GM23248 (cell line): Measurements from ENCODE around the gene AARSD1. TPM values are rescaled to one million over a fixed set of nuclear protein-coding genes. Genes with fewer than 3 reads are reported as not detected.
"Not testable (repeated sequence)": the region's sequence is repeated elsewhere in the genome, so short reads cannot be mapped to it uniquely, and the experiment has no call there.

Source experiments
- DNase-seq: peaks from one replicate; pipeline ENCODE4 v3.0.0-alpha.2; 2015
- H2AFZ ChIP-seq: fragments of 200-600 bp; sonication (generic); 2 replicates; pipeline ENCODE4 v1.6.1; 2016; ENCODE audit warnings: antibody characterized with exemption
- H3F3A ChIP-seq: fragments of 200-600 bp; sonication (generic); 2 replicates; pipeline ENCODE4 v1.6.1; 2016; ENCODE audit warnings: mild to moderate bottlenecking, antibody characterized with exemption, mixed run types; ENCODE audit not compliant: insufficient read depth
- H3K27ac ChIP-seq: fragments of 200-600 bp; sonication (generic); 2 replicates; pipeline ENCODE4 v1.5.1; 2016; ENCODE audit warnings: mild to moderate bottlenecking
- H3K27me3 ChIP-seq: fragments of 200-600 bp; sonication (generic); replicated peaks from 2 replicates; pipeline ENCODE4 v1.6.1; 2016; ENCODE audit warnings: mild to moderate bottlenecking; ENCODE audit not compliant: insufficient read depth
- H3K36me3 ChIP-seq: fragments of 200-600 bp; sonication (generic); 2 replicates; pipeline ENCODE4 v1.6.1; 2016; ENCODE audit warnings: low read depth, mild to moderate bottlenecking
- H3K4me1 ChIP-seq: fragments of 200-600 bp; sonication (generic); 2 replicates; pipeline ENCODE4 v1.6.1; 2016; ENCODE audit warnings: mild to moderate bottlenecking; ENCODE audit not compliant: insufficient read depth
- H3K4me2 ChIP-seq: fragments of 200-600 bp; sonication (generic); one replicate; pipeline ENCODE4 v1.6.1; 2016; ENCODE audit warnings: mild to moderate bottlenecking; ENCODE audit not compliant: unreplicated experiment
- H3K4me3 ChIP-seq: fragments of 200-600 bp; sonication (generic); 2 replicates; pipeline ENCODE4 v1.5.1; 2016; ENCODE audit warnings: mild to moderate bottlenecking
- H3K79me2 ChIP-seq: fragments of 200-600 bp; sonication (generic); 2 replicates; pipeline ENCODE4 v1.6.1; 2016; ENCODE audit warnings: mild to moderate bottlenecking; ENCODE audit not compliant: insufficient read depth
- H3K9ac ChIP-seq: fragments of 200-600 bp; sonication (generic); 2 replicates; pipeline ENCODE4 v1.6.1; 2016; ENCODE audit warnings: mild to moderate bottlenecking
- H3K9me2 ChIP-seq: fragments of 200-600 bp; sonication (generic); 2 replicates; pipeline ENCODE4 v1.6.1; 2016; ENCODE audit warnings: mixed run types, mild to moderate bottlenecking, moderate library complexity; ENCODE audit not compliant: insufficient read depth
- H3K9me3 ChIP-seq: fragments of 200-600 bp; sonication (generic); one replicate; pipeline ENCODE4 v1.6.1; 2017; ENCODE audit warnings: low read depth
- H4K20me1 ChIP-seq: fragments of 200-600 bp; sonication (generic); 2 replicates; pipeline ENCODE4 v1.6.0; 2016; ENCODE audit not compliant: insufficient read depth
- EZH2 ChIP-seq: fragments of 200-600 bp; sonication (generic); IDR thresholded peaks from 2 replicates; pipeline ENCODE4 v1.6.1; 2018; ENCODE audit warnings: antibody characterized with exemption, mild to moderate bottlenecking; ENCODE audit not compliant: insufficient read depth, poor library complexity, severe bottlenecking
- EZH2phosphoT487 ChIP-seq: fragments of 200-600 bp; sonication (generic); IDR thresholded peaks from 2 replicates; pipeline ENCODE4 v1.6.1; 2018; ENCODE audit warnings: antibody characterized with exemption, moderate library complexity, mild to moderate bottlenecking, low read depth; ENCODE audit not compliant: insufficient read depth
- WGBS, 2 experiments: methylation state at CpG; one replicate each; pipeline ENCODE4 v1.1.6; 2015 to 2017; ENCODE audit warnings: low lambda C conversion rate in 2 of 2, low coverage in 1 of 2; ENCODE audit errors: missing lambda C conversion rate in 2 of 2; 5-methylcytosine and 5-hydroxymethylcytosine counted together
- in situ Hi-C: fragments of 300-500 bp; cut with MboI; formaldehyde crosslinking; loops from 2 replicates; pipeline ENCODE4 v1.15.0; 2020
- polyA plus RNA-seq: library from polyadenylated mRNA; unstranded; fragments of >200 nt; fragmentation: Nextera tagmentation; extraction: Ambion mirVana; gene quantifications from 2 replicates; pipeline ENCODE4 v1.2.1, GENCODE V29; 2016
- total RNA-seq: library from RNA; depleted of rRNA; stranded (reverse); fragments of >200 nt; shearing (Covaris generic); gene quantifications from 2 replicates; pipeline ENCODE4 v1.2.3, GENCODE V29; 2014

Gene AARSD1
- total and polyA plus RNA-seq, 2 experiments from 2014 or later: 24.9 to 46.1 TPM

DNA sequence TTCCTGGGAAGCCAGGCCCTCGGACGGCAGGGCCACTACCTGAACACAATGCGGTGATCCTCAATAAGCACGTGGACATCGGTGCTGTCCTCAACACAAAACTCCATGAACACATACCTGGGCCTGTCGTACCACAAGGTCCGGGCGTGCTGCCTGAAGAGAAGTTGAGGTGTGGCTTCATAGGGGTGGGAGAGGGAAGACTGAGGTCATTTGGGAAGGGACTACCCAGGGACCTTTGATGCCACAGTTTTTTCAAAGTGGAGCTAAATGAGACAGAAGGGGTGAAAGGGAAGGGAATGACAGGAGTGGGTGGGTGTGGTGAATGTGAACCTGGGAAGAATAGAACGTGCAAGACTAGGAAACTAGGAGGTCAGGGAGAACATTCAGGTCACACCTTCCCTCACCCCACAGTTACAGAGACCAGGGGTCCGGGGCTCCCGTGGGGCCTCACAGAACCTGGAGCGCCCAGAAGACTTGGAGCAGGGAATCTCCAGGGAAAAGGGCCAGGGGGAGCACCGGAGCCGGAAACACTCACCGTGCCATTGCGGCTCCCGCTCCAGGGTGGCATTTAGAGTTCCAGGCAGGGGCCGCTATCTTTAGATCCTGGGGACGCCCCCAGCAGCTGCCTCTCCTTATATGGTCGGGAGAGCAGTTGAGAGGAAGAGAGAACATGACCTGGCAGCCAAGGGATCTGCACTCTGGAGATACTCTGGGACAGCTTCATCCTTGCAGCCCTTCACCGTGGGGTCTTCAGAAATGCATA is 15.4 kb upstream of the AARSD1 start, which contains the start of gene PTGES3L:
PTGES3L (minus strand) TSS at position 570 of the 763 bp plus-strand sequence; CDS start at position 543, 27 bp downstream.
- peaks cover 49% of the 10 kb centered on the region for H3K79me2 ChIP-seq
- 39 to 40% methylated on average over 20 to 21 of the region's 21 CpGs for WGBS, 2 experiments
- H2AFZ ChIP-seq: peak within 1 kb of the TSS; percentile 82
- peak within 1 kb of the TSS; percentile 82 for H3K9ac ChIP-seq
- no peaks in the 10 kb centered on the region for H3K9me3 ChIP-seq
- in situ Hi-C loops: no loop called here
- peak; percentile 62 for DNase-seq
- peak within 1 kb of the TSS; percentile 77 for H3K4me2 ChIP-seq
- H3K27ac ChIP-seq: peak within 1 kb of the TSS; percentile 26
- H3K4me1 ChIP-seq: peaks cover 13% of the 10 kb centered on the region
- H3K4me3 ChIP-seq: peak within 1 kb of the TSS; percentile 92
- no peaks in the 10 kb centered on the region for H4K20me1 ChIP-seq
- H3K36me3 ChIP-seq: no peaks in the 10 kb centered on the region
- TF ChIP-seq EZH2 (no peak), EZH2phosphoT487 (no peak)
- H3F3A ChIP-seq: no peaks in the 10 kb centered on the region
- H3K27me3 ChIP-seq: no peaks in the 10 kb centered on the region
- no peaks in the 10 kb centered on the region for H3K9me2 ChIP-seq

DNA sequence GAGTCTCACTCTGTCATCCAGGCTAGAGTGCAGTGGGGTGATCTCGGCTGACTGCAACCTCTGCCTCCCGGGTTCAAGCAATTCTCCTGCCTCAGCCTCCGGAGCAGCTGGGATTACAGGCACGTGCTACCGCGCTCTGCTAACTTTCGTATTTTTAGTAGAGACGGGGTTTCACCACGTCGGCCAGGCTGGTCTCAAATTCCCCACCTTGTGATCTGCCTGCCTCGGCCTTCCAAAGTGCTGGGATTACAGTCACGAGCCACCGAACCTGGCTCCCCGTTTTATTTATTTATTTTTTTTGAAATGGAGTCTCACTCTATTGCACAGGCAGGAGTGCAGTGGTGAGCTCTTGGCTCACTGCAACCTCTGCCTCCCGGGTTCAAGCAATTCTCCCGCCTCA is 11.4 kb upstream of the AARSD1 start:
- H3K4me1 ChIP-seq, H3K4me2 ChIP-seq, H3K79me2 ChIP-seq, H2AFZ ChIP-seq, H3K4me3 ChIP-seq, H3K27ac ChIP-seq, H3K9me3 ChIP-seq, H3F3A ChIP-seq, H3K36me3 ChIP-seq, DNase-seq, H3K9me2 ChIP-seq, H3K27me3 ChIP-seq, H3K9ac ChIP-seq, H4K20me1 ChIP-seq, in situ Hi-C loops: not testable (repeated sequence)
- WGBS, 2 experiments: 89% methylated on average over 16 of the region's 16 CpGs

DNA sequence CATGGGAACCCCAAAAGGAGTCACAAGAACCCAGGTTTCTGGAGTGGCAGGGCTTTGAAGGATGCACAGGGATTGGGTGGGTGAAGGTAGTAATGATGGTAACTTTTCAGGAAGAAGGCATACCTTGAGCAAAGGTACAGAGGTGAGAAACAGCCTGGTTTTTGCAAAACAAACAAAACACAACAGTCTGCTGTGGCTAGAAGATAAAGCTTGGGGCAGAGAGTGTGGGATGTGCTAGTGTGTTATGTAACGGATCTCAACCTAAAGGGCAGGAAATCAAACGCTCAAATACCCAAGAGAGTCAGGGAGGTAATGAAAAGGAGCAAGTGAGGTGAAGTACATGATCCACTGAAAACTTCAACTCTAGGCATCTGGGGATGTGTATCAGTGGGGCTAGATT is 11.0 kb upstream of the AARSD1 start:
- H3F3A ChIP-seq: no peaks in the 10 kb centered on the region
- no peaks in the 10 kb centered on the region for H3K9me3 ChIP-seq
- H3K4me3 ChIP-seq: no peak overlapping the region
- TF ChIP-seq EZH2phosphoT487 (no peak), EZH2 (no peak)
- no peaks in the 10 kb centered on the region for H3K9me2 ChIP-seq
- H3K27me3 ChIP-seq: no peaks in the 10 kb centered on the region
- no peak overlapping the region for H3K4me2 ChIP-seq
- H3K79me2 ChIP-seq: 0 out of 2 replicates have a peak, but pooled peaks cover 6% of the 10 kb centered on the region
- no peaks in the 10 kb centered on the region for H4K20me1 ChIP-seq
- H3K9ac ChIP-seq: no peak overlapping the region
- in situ Hi-C loops: no loop called here
- H2AFZ ChIP-seq: no peak overlapping the region
- H3K36me3 ChIP-seq: no peaks in the 10 kb centered on the region
- 61 to 68% methylated on average over 2 of the region's 2 CpGs for WGBS, 2 experiments
- no peak overlapping the region for H3K27ac ChIP-seq
- peaks cover 5% of the 10 kb centered on the region; the same call in 1 of the 2 replicates for H3K4me1 ChIP-seq
- DNase-seq: no peak

DNA sequence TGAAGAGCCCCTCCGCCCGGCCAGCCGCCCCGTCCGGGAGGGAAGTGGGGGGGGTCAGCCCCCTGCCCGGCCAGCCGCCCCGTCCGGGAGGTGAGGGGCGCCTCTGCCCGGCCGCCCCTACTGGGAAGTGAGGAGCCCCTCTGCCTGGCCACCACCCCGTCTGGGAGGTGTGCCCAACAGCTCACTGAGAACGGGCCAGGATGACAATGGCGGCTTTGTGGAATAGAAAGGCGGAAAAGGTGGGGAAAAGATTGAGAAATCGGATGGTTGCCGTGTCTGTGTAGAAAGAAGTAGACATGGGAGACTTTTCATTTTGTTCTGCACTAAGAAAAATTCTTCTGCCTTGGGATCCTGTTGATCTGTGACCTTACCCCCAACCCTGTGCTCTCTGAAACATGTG is 9.1 kb upstream of the AARSD1 start:
- H3K4me3 ChIP-seq, DNase-seq, H3K9ac ChIP-seq, H4K20me1 ChIP-seq, H3K27ac ChIP-seq, H3K9me3 ChIP-seq, H3K4me2 ChIP-seq, H3K27me3 ChIP-seq, in situ Hi-C loops, H3K4me1 ChIP-seq, H2AFZ ChIP-seq, H3F3A ChIP-seq, H3K36me3 ChIP-seq, H3K9me2 ChIP-seq, H3K79me2 ChIP-seq: not testable (repeated sequence)
- WGBS, 2 experiments: 60 to 64% methylated on average over 5 to 7 of the region's 18 CpGs

DNA sequence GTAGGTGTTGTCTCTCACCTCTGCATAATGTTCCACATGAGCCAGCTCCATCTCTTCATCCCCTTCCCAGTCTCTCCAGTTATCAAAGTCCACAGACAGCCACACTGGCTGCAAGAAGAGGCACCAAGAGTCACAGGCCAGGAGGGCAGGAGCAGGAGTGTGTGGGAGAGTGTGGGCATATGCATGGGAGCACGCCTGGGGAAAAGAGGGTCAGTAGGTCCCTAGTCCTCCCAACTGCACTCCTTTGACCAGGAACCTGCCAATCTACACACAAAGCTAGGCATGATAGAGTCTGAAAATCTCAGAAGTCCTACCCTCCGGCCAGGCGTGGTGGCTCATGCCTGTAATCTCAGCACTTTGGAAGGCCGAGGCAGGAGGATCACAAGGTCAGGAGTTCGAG is 7.3 kb upstream of the AARSD1 start:
- no peak overlapping the region for H2AFZ ChIP-seq
- H3K9ac ChIP-seq: no peak overlapping the region
- no peaks in the 10 kb centered on the region for H3K36me3 ChIP-seq
- no peaks in the 10 kb centered on the region for H3K79me2 ChIP-seq
- in situ Hi-C loops: no loop called here
- peaks cover 13% of the 10 kb centered on the region; the same call in 1 of the 2 replicates for H3F3A ChIP-seq
- DNase-seq: no peak
- WGBS, 2 experiments: 73 to 75% methylated on average over 5 of the region's 5 CpGs
- H3K4me2 ChIP-seq: no peak overlapping the region
- no peaks in the 10 kb centered on the region for H3K9me2 ChIP-seq
- TF ChIP-seq EZH2 (no peak), EZH2phosphoT487 (no peak)
- H3K27me3 ChIP-seq: no peaks in the 10 kb centered on the region
- no peaks in the 10 kb centered on the region for H3K9me3 ChIP-seq
- no peaks in the 10 kb centered on the region for H4K20me1 ChIP-seq
- H3K27ac ChIP-seq: no peak overlapping the region
- no peaks in the 10 kb centered on the region for H3K4me1 ChIP-seq
- H3K4me3 ChIP-seq: no peak overlapping the region
